HepG2 (cell line): Measurements from ENCODE around the gene BCAN. TPM values are rescaled to one million over a fixed set of nuclear protein-coding genes. Genes with fewer than 3 reads are reported as not detected.

ENCODE experiments used
- ATAC-seq: fragments of 200-7000 bp; cut with Tn5 transposase; 3 replicates; pipeline ENCODE4 v1.9.1; 2020; ENCODE audit warnings: mild to moderate bottlenecking, moderate library complexity
- BruUV-seq: library from RNA; stranded (reverse); fragments of 400-500 nt; replicated peaks from 2 replicates; lab custom pipeline; 2021; lab: Mats Ljungman, UMichigan
- CTCF ChIA-PET: fragments of 300-600 bp; formaldehyde crosslinking; extraction: SDS; loops from one replicate; lab custom pipeline; 2021; ENCODE audit warnings: low total read pairs, inconsistent platforms, low intra/inter-chr PET ratio; lab: Yijun Ruan, JAX
- POLR2A ChIA-PET: fragments of 350-600 bp; sonication (Branson Sonifier 250); formaldehyde crosslinking; loops from one replicate; lab custom pipeline; 2020; ENCODE audit warnings: antibody characterized with exemption, inconsistent platforms; lab: Yijun Ruan, JAX
- DNase-seq: peaks from one replicate; pipeline ENCODE4 v3.0.0-alpha.2; 2015; ENCODE audit warnings: low spot score
- FAIRE-seq: peaks from 3 replicates; lab custom pipeline; 2011; peaks lifted over from hg19 to GRCh38; lab: Jason Lieb, UNC
- H2AFZ ChIP-seq: one replicate; pipeline ENCODE4 v1.6.1; 2011; ENCODE audit warnings: low read length, inconsistent platforms
- H3K27ac ChIP-seq: fragments of 300-600 bp; 3 replicates; pipeline ENCODE4 v1.8.0; 2011; ENCODE audit warnings: mixed run types, mild to moderate bottlenecking, mixed read lengths, low read length, inconsistent platforms; ENCODE audit not compliant: insufficient read depth; ENCODE audit errors: extremely low read length
- H3K27me3 ChIP-seq, 2 experiments: fragments of 200-600 bp in 1 of 2; 2 replicates in 1 of 2; 3 replicates in 1 of 2; pipeline versions ENCODE4 v1.6.0 to v1.8.0; 2011; ENCODE audit warnings: low read length in 2 of 2, mild to moderate bottlenecking in 2 of 2, moderate library complexity in 2 of 2, inconsistent platforms in 1 of 2; ENCODE audit not compliant: insufficient read depth in 2 of 2, control insufficient read depth in 1 of 2
- H3K36me3 ChIP-seq, 2 experiments: fragments of 200-600 bp in 1 of 2; replicated peaks in 1 of 2; 2 replicates in 1 of 2; 3 replicates in 1 of 2; pipeline versions ENCODE4 v1.5.1 to v1.8.0; 2011; ENCODE audit warnings: low read length in 2 of 2, inconsistent platforms in 1 of 2; ENCODE audit not compliant: insufficient read depth in 2 of 2, control insufficient read depth in 1 of 2
- H3K4me1 ChIP-seq: 2 replicates; pipeline ENCODE4 v1.5.1; 2012; ENCODE audit warnings: low read length, inconsistent platforms; ENCODE audit not compliant: insufficient read depth
- H3K4me2 ChIP-seq: 2 replicates; pipeline ENCODE4 v1.6.0; 2011; ENCODE audit warnings: low read depth, low read length, inconsistent platforms
- H3K4me3 ChIP-seq, 3 experiments: fragments of 200-600 bp in 1 of 3; sonication (generic), shearing (Covaris generic) in 1 of 3; replicated peaks in 1 of 3; 2 replicates each; pipeline ENCODE4 v1.5.1; 2011 to 2016; ENCODE audit warnings: low read length in 3 of 3, inconsistent platforms in 2 of 3, low read depth in 2 of 3, mild to moderate bottlenecking in 2 of 3, control low read depth in 1 of 3, mixed read lengths in 1 of 3; ENCODE audit not compliant: insufficient read depth in 1 of 3
- H3K79me2 ChIP-seq: one replicate; pipeline ENCODE4 v1.6.1; 2011; ENCODE audit warnings: low read length, inconsistent platforms; ENCODE audit not compliant: insufficient read depth
- H3K9ac ChIP-seq: 2 replicates; pipeline ENCODE4 v1.6.0; 2011; ENCODE audit warnings: mild to moderate bottlenecking, low read depth, low read length, inconsistent platforms; ENCODE audit not compliant: insufficient read depth
- H3K9me3 ChIP-seq: 2 replicates; pipeline ENCODE4 v1.5.1; 2012; ENCODE audit warnings: mild to moderate bottlenecking, low read length
- H4K20me1 ChIP-seq: 2 replicates; pipeline ENCODE4 v1.6.0; 2011; ENCODE audit warnings: inconsistent platforms, mild to moderate bottlenecking, low read length, moderate library complexity; ENCODE audit not compliant: insufficient read depth
- CBFB ChIP-seq: sonication (generic); formaldehyde crosslinking; IDR thresholded peaks from 2 replicates; pipeline ENCODE4 v1.4.0; 2020; ENCODE audit warnings: missing genetic modification reagents
- FOXP1 ChIP-seq, 2 experiments: fragments of 450-650 bp in 1 of 2; IDR thresholded peaks; 2 replicates each; pipeline ENCODE4 v1.6.1; 2017 to 2018; ENCODE audit warnings: antibody characterized with exemption in 1 of 2
- TOE1 ChIP-seq: sonication (generic); formaldehyde crosslinking; IDR thresholded peaks from 2 replicates; pipeline ENCODE4 v1.4.0; 2020; ENCODE audit warnings: mild to moderate bottlenecking, missing genetic modification reagents
- ZMYM2 ChIP-seq: sonication (generic); formaldehyde crosslinking; IDR thresholded peaks from 2 replicates; pipeline ENCODE4 v1.8.0; 2022; ENCODE audit warnings: mild to moderate bottlenecking, missing genetic modification reagents
- ZNF205 ChIP-seq: IDR thresholded peaks from 2 replicates; pipeline ENCODE4 v1.6.1; 2018; ENCODE audit warnings: missing biosample characterization, missing genetic modification reagents
- ZNF44 ChIP-seq: sonication (generic); formaldehyde crosslinking; IDR thresholded peaks from 2 replicates; pipeline ENCODE4 v1.5.1; 2020; ENCODE audit warnings: mild to moderate bottlenecking, missing genetic modification reagents
- ZNF709 ChIP-seq: sonication (generic); formaldehyde crosslinking; IDR thresholded peaks from 2 replicates; pipeline ENCODE4 v1.5.0; 2020; ENCODE audit warnings: mild to moderate bottlenecking, missing genetic modification reagents
- ZSCAN20 ChIP-seq: sonication (generic); formaldehyde crosslinking; IDR thresholded peaks from 2 replicates; pipeline ENCODE4 v1.4.0; 2020; ENCODE audit warnings: missing genetic modification reagents, mild to moderate bottlenecking, borderline replicate concordance
- whole genome bisulfite sequencing: methylation state at CpG from one replicate; pipeline ENCODE4 v1.1.6; 2017; ENCODE audit warnings: low lambda C conversion rate; 5-methylcytosine and 5-hydroxymethylcytosine counted together
- in situ Hi-C: cut with HindIII; loops from 2 replicates; pipeline ENCODE4 v1.10.0; 2017; ENCODE audit warnings: low pct_unique_long_range_greater_than_20kb; ENCODE audit not compliant: extremely low pct_ligation_motif_present
- intact Hi-C: fragments of 100-400 bp; cut with micrococcal nuclease; formaldehyde crosslinking; loops from one replicate; pipeline ENCODE4 v1.10.0; 2022; ENCODE audit not compliant: unreplicated experiment
- polyA plus RNA-seq, 8 experiments: library from polyadenylated mRNA; depleted of rRNA in 3 of 8; stranded (reverse) in 7 of 8; unstranded in 1 of 8; fragments of >200 nt; fragmentation: Illumina TruSeq in 4 of 8; extraction: Trizol in 4 of 8; gene quantifications; 2 replicates each; pipeline versions ENCODE4 v1.2.1 to v1.2.3, GENCODE V29; 2011 to 2016; ENCODE audit warnings: low read depth in 4 of 8, missing spikeins in 1 of 8, mixed read lengths in 1 of 8; ENCODE audit not compliant: insufficient read depth in 1 of 8
- total RNA-seq, 5 experiments: library from RNA; depleted of rRNA; stranded (reverse); fragments of >200 nt; fragmentation: Illumina TruSeq; extraction: Trizol; gene quantifications; 2 replicates each; pipeline ENCODE4 v1.2.3, GENCODE V29; 2016; ENCODE audit warnings: low read depth in 1 of 5
- TF ChIP-seq, protein P1 (sequence below): sonication (generic); formaldehyde crosslinking; IDR thresholded peaks from 2 replicates; pipeline ENCODE4 v1.5.0; 2020; ENCODE audit warnings: mild to moderate bottlenecking, missing genetic modification reagents, borderline replicate concordance
- TF ChIP-seq, protein P2 (sequence below): sonication (generic); formaldehyde crosslinking; IDR thresholded peaks from 2 replicates; pipeline ENCODE4 v1.4.0; 2020; ENCODE audit warnings: missing genetic modification reagents
- TF ChIP-seq, protein P3 (sequence below): sonication (generic); formaldehyde crosslinking; IDR thresholded peaks from 2 replicates; pipeline ENCODE4 v1.5.0; 2020; ENCODE audit warnings: missing genetic modification reagents

Gene BCAN
- total and polyA plus RNA-seq, 2 of the 13 experiments (the other 11 are each of a cell fraction or from before 2014, with no cell fraction given) = not detected

DNA sequence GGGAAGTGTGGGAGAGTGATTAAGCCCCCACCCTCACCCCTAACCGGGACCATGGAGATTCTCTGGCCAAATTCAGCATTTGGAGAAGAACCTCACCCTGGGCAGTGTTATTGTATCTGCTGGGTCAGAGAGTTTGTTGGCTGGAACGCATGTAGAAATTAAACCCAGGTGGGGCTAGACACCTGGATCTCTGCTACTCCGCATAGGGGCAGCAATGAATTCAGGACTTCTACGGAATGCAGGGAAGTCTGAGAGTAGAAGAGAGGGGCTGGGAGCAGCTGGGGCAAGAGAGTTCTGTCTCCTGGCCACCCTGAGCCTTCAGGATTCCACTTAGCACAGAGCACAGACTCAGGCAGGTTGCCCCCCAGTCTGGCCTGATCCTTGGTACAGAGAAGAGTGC lies 67.1 kb downstream of the BCAN start:
- no peak overlapping the region for H3K27ac ChIP-seq
- no peaks in the 10 kb centered on the region for H3K9me3 ChIP-seq
- H3K79me2 ChIP-seq = no peaks in the 10 kb centered on the region
- WGBS = 44% methylated on average over 4 of the region's 4 CpGs
- in situ Hi-C loops (no loop called here), intact Hi-C loops (no loop called here)
- H3K4me1 ChIP-seq = peaks cover 32% of the 10 kb centered on the region
- TF ChIP-seq ZNF44 (no peak), ZNF709 (CRISPR knock-in tag) (no peak), ZMYM2 (CRISPR knock-in tag) (no peak), FOXP1 (IDR thresholded peaks at IDR 0.05) (no peak), FOXP1 (CRISPR knock-in tag; IDR thresholded peaks at IDR 0.05) (no peak), TOE1 (CRISPR knock-in tag) (no peak), ZSCAN20 (CRISPR knock-in tag) (no peak), ZNF205 (no peak), CBFB (no peak)
- TF ChIP-seq, protein P1, sequence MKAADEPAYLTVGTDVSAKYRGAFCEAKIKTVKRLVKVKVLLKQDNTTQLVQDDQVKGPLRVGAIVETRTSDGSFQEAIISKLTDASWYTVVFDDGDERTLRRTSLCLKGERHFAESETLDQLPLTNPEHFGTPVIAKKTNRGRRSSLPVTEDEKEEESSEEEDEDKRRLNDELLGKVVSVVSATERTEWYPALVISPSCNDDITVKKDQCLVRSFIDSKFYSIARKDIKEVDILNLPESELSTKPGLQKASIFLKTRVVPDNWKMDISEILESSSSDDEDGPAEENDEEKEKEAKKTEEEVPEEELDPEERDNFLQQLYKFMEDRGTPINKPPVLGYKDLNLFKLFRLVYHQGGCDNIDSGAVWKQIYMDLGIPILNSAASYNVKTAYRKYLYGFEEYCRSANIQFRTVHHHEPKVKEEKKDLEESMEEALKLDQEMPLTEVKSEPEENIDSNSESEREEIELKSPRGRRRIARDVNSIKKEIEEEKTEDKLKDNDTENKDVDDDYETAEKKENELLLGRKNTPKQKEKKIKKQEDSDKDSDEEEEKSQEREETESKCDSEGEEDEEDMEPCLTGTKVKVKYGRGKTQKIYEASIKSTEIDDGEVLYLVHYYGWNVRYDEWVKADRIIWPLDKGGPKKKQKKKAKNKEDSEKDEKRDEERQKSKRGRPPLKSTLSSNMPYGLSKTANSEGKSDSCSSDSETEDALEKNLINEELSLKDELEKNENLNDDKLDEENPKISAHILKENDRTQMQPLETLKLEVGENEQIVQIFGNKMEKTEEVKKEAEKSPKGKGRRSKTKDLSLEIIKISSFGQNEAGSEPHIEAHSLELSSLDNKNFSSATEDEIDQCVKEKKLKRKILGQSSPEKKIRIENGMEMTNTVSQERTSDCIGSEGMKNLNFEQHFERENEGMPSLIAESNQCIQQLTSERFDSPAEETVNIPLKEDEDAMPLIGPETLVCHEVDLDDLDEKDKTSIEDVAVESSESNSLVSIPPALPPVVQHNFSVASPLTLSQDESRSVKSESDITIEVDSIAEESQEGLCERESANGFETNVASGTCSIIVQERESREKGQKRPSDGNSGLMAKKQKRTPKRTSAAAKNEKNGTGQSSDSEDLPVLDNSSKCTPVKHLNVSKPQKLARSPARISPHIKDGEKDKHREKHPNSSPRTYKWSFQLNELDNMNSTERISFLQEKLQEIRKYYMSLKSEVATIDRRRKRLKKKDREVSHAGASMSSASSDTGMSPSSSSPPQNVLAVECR = no peak
- TF ChIP-seq, protein P2, sequence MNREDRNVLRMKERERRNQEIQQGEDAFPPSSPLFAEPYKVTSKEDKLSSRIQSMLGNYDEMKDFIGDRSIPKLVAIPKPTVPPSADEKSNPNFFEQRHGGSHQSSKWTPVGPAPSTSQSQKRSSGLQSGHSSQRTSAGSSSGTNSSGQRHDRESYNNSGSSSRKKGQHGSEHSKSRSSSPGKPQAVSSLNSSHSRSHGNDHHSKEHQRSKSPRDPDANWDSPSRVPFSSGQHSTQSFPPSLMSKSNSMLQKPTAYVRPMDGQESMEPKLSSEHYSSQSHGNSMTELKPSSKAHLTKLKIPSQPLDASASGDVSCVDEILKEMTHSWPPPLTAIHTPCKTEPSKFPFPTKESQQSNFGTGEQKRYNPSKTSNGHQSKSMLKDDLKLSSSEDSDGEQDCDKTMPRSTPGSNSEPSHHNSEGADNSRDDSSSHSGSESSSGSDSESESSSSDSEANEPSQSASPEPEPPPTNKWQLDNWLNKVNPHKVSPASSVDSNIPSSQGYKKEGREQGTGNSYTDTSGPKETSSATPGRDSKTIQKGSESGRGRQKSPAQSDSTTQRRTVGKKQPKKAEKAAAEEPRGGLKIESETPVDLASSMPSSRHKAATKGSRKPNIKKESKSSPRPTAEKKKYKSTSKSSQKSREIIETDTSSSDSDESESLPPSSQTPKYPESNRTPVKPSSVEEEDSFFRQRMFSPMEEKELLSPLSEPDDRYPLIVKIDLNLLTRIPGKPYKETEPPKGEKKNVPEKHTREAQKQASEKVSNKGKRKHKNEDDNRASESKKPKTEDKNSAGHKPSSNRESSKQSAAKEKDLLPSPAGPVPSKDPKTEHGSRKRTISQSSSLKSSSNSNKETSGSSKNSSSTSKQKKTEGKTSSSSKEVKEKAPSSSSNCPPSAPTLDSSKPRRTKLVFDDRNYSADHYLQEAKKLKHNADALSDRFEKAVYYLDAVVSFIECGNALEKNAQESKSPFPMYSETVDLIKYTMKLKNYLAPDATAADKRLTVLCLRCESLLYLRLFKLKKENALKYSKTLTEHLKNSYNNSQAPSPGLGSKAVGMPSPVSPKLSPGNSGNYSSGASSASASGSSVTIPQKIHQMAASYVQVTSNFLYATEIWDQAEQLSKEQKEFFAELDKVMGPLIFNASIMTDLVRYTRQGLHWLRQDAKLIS (CRISPR knock-in tag) = no peak
- TF ChIP-seq, protein P3, sequence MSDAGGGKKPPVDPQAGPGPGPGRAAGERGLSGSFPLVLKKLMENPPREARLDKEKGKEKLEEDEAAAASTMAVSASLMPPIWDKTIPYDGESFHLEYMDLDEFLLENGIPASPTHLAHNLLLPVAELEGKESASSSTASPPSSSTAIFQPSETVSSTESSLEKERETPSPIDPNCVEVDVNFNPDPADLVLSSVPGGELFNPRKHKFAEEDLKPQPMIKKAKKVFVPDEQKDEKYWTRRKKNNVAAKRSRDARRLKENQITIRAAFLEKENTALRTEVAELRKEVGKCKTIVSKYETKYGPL (CRISPR knock-in tag) = no peak
- ChIA-PET CTCF (interaction anchor here (1.6 kb wide), 1 partner anchor 20 kb away, joined by 3 read pairs; no protein-coding TSS in a partner anchor), POLR2A (interaction anchor here (1.1 kb wide), 1 partner anchor 20 kb away, joined by 3 read pairs; no protein-coding TSS in a partner anchor)
- no peak overlapping the region for H2AFZ ChIP-seq
- H3K4me2 ChIP-seq = no peak overlapping the region
- ATAC-seq (no peak), FAIRE-seq (no peak), DNase-seq (no peak)
- H4K20me1 ChIP-seq = no peaks in the 10 kb centered on the region
- no TSS peak for BruUV-seq
- H3K4me3 ChIP-seq = no peak overlapping the region
- no peaks in the 10 kb centered on the region for H3K36me3 ChIP-seq
- H3K9ac ChIP-seq = no peak overlapping the region
- H3K27me3 ChIP-seq = peaks cover 8 to 60% of the 10 kb centered on the region in 2 experiments
